ENCODE measurements around the gene C2CD4A. TPM values are rescaled to one million over a fixed set of nuclear protein-coding genes. Genes with fewer than 3 reads are reported as not detected.

Gene C2CD4A, protein sequence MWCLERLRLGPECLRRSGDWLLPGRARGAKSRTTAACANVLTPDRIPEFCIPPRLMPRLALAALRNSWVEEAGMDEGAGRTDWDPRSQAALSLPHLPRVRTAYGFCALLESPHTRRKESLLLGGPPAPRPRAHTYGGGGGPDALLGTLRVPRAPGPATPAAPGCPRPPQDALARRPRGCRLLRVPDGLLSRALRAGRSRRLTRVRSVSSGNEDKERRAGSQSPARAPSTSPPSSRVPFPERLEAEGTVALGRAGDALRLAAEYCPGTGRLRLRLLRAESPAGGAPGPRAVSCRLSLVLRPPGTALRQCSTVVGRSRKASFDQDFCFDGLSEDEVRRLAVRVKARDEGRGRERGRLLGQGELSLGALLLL
- 0.08 TPM in 2 replicates for polyA plus RNA-seq (2013)

DNA sequence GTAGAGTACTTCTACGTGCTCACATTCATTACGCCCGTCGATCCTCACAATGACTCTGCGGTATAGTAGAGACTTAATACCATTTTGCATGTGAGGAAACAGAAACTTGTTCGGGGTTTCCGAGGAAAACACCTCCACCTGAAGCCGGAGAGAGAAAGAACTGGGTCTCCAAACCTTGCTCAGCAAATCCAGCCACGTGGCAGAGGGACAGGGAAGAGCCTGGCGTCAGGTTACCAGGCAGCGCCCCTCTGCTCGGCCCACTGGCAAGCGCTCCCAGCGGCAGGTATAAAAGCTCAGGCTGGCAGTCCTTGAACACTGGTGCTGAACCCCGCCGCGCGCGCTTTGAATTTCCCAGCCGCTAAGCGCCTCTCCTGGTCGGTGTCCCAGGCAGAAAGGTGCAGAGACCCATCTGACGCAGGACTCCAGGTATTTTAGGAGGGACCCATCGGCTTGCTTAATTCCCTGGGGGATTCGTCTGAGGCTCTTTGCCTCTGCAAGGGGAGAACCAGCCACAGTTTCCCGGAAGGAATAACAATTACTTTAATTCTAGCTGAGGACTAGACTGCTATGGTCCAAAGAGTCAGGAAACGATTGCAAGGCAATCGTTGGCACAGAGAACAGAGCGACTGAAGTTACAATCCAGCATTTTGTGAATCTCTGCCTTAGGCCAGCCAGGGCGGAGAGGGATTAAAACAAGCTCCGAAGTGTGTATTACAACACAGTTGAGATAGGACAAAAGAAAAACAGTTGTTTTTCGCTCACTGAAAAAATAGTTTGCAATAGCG lies at the start of gene C2CD4A:
Gene C2CD4A (plus strand): TSS at position 315 of the 785 bp plus-strand sequence. CDS start 637 bp downstream, outside the sequence.
- Histone ChIP-seq H3K18ac (ENCODE audit: low read length) (no peak within 1 kb of the TSS), H2AFZ (ENCODE audit: insufficient read depth, low read length, poor library complexity) (no peak within 1 kb of the TSS), H3K9me3 (ENCODE audit: insufficient read depth, low read depth, low read length) (peaks cover 7% of the 10 kb centered on the region), H2BK5ac (ENCODE audit: low read depth, low read length, poor library complexity) (no peak within 1 kb of the TSS), H3K79me1 (ENCODE audit: low read length) (no peaks in the 10 kb centered on the region), H3K4me3 (ENCODE audit: low read depth, low read length) (peak within 1 kb of the TSS; percentile 5), H3K14ac (ENCODE audit: low read length) (no peak within 1 kb of the TSS), H3K79me2 (ENCODE audit: control insufficient read depth, insufficient read depth, low read length, poor library complexity) (no peaks in the 10 kb centered on the region), H3K9ac (ENCODE audit: low read length) (peak within 1 kb of the TSS; percentile 32), H3K4me2 (ENCODE audit: low read length) (peak within 1 kb of the TSS; percentile 58), H2BK12ac (ENCODE audit: low read length) (no peak within 1 kb of the TSS), H3K23ac (ENCODE audit: low read length) (no peak within 1 kb of the TSS), H3K4ac (ENCODE audit: low read depth, low read length) (no peak within 1 kb of the TSS), H3K27me3 (ENCODE audit: insufficient read depth, low read length) (peaks cover 13% of the 10 kb centered on the region), H2AK5ac (ENCODE audit: low read length) (no peak within 1 kb of the TSS), H4K8ac (ENCODE audit: low read depth, low read length) (no peak within 1 kb of the TSS), H2BK120ac (ENCODE audit: insufficient read depth, low read length, poor library complexity) (no peak within 1 kb of the TSS), H4K12ac (ENCODE audit: low read depth, low read length) (no peak within 1 kb of the TSS), H3K27ac (ENCODE audit: low read depth, low read length) (no peak within 1 kb of the TSS), H3K4me1 (ENCODE audit: control insufficient read depth in 1 of 2, insufficient read depth in 2 of 2, low read length in 2 of 2) (peaks cover 6 to 11% of the 10 kb centered on the region in 2 experiments), H3K36me3 (ENCODE audit: control insufficient read depth in 1 of 2, insufficient read depth in 2 of 2, low read length in 2 of 2) (no peaks in the 10 kb centered on the region), H4K91ac (ENCODE audit: low read depth, low read length) (no peak within 1 kb of the TSS)
- DNase-seq: peak; percentile 61
- WGBS (ENCODE audit: extremely low coverage, insufficient coverage, insufficient read length): no CpG with 5 or more reads among the region's 33 CpGs

DNA sequence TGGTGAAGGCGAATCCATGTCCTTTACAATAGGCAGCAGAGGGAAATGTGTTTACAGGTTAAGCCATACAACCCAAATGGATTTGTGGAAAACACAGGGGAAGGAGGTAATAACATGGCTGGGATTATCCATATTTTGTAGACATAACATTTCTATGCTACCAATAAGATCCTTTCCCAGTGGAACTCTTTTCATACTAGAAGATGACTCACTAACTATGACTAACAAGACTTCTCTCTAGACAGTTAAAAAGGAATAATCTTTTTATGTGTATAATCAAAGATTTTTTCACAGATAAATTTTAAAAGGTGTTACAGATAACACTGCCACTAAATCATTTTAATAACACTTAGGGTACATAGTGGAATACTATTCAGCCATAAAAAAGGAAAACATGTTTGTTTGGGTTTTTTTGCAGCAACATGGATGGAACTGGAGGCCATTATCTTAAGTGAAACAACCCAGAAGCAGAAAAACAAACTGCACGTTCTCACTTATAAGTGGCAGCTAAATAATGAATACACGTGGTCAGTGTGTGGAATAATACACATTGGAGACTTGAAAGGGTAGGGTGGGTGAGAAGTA lies 46.1 kb upstream of the C2CD4A start:
- no peak overlapping the region for H2AK5ac ChIP-seq (ENCODE audit: low read length)
- H3K4ac ChIP-seq (ENCODE audit: low read depth, low read length): no peak overlapping the region
- DNase-seq: no peak
- H4K8ac ChIP-seq (ENCODE audit: low read depth, low read length): no peak overlapping the region
- H4K12ac ChIP-seq (ENCODE audit: low read depth, low read length): no peak overlapping the region
- H4K91ac ChIP-seq (ENCODE audit: low read depth, low read length): no peak overlapping the region
- H2BK120ac ChIP-seq (ENCODE audit: insufficient read depth, low read length, poor library complexity): no peak overlapping the region
- no peak overlapping the region for H3K23ac ChIP-seq (ENCODE audit: low read length)
- no peaks in the 10 kb centered on the region for H3K79me1 ChIP-seq (ENCODE audit: low read length)
- H3K4me3 ChIP-seq (ENCODE audit: low read depth, low read length): no peak overlapping the region
- no peak overlapping the region for H3K18ac ChIP-seq (ENCODE audit: low read length)
- H3K27me3 ChIP-seq (ENCODE audit: insufficient read depth, low read length): no peaks in the 10 kb centered on the region
- no peaks in the 10 kb centered on the region for H3K4me1 ChIP-seq (ENCODE audit: control insufficient read depth in 1 of 2, insufficient read depth in 2 of 2, low read length in 2 of 2)
- H3K27ac ChIP-seq (ENCODE audit: low read depth, low read length): no peak overlapping the region
- WGBS (ENCODE audit: extremely low coverage, insufficient coverage, insufficient read length): no CpG with 5 or more reads among the region's 3 CpGs
- no peaks in the 10 kb centered on the region for H3K36me3 ChIP-seq (ENCODE audit: control insufficient read depth in 1 of 2, insufficient read depth in 2 of 2, low read length in 2 of 2)
- no peak overlapping the region for H2BK12ac ChIP-seq (ENCODE audit: low read length)
- H3K4me2 ChIP-seq (ENCODE audit: low read length): no peak overlapping the region
- no peaks in the 10 kb centered on the region for H3K79me2 ChIP-seq (ENCODE audit: control insufficient read depth, insufficient read depth, low read length, poor library complexity)
- no peak overlapping the region for H3K14ac ChIP-seq (ENCODE audit: low read length)
- H3K9ac ChIP-seq (ENCODE audit: low read length): no peak overlapping the region
- no peaks in the 10 kb centered on the region for H3K9me3 ChIP-seq (ENCODE audit: insufficient read depth, low read depth, low read length)
- H2AFZ ChIP-seq (ENCODE audit: insufficient read depth, low read length, poor library complexity): no peak overlapping the region
- H2BK5ac ChIP-seq (ENCODE audit: low read depth, low read length, poor library complexity): no peak overlapping the region

DNA sequence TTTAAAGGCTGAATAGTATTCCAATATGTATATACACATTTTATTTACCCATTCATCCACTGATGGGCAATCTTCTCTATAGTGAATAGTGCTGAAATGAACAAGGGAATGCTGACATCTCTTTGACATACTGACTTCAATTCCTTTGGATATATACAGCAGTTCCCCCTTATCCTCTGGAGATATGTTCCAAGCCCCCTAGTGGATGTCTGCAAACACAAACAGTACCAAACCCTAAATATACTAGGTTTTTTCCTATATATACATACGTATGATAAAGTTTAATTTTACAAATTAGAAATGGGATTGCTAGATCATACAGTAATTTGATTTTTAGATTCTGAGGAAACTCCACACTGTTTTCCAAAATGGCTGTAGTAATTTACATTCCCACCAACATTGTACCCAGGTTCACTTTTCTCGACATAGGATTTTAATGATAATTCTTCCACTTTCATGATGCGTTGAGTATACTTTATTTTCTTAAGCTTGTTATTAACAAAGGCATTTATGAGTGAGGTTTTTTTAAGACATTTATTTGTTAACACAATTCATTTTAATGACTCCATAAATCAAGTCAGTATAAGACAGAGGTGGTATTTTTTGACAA lies 44.7 kb upstream of the C2CD4A start:
- DNase-seq: no peak
- Histone ChIP-seq H2AFZ (ENCODE audit: insufficient read depth, low read length, poor library complexity) (no peak overlapping the region), H3K4me2 (ENCODE audit: low read length) (no peak overlapping the region), H2BK5ac (ENCODE audit: low read depth, low read length, poor library complexity) (no peak overlapping the region), H3K36me3 (ENCODE audit: control insufficient read depth in 1 of 2, insufficient read depth in 2 of 2, low read length in 2 of 2) (no peaks in the 10 kb centered on the region), H3K4me3 (ENCODE audit: low read depth, low read length) (no peak overlapping the region), H4K91ac (ENCODE audit: low read depth, low read length) (no peak overlapping the region), H2BK12ac (ENCODE audit: low read length) (no peak overlapping the region), H3K4ac (ENCODE audit: low read depth, low read length) (no peak overlapping the region), H3K23ac (ENCODE audit: low read length) (no peak overlapping the region), H3K27ac (ENCODE audit: low read depth, low read length) (no peak overlapping the region), H3K9me3 (ENCODE audit: insufficient read depth, low read depth, low read length) (no peaks in the 10 kb centered on the region), H3K27me3 (ENCODE audit: insufficient read depth, low read length) (no peaks in the 10 kb centered on the region), H2BK120ac (ENCODE audit: insufficient read depth, low read length, poor library complexity) (no peak overlapping the region), H3K79me1 (ENCODE audit: low read length) (no peaks in the 10 kb centered on the region), H4K12ac (ENCODE audit: low read depth, low read length) (no peak overlapping the region), H3K4me1 (ENCODE audit: control insufficient read depth in 1 of 2, insufficient read depth in 2 of 2, low read length in 2 of 2) (no peaks in the 10 kb centered on the region), H4K8ac (ENCODE audit: low read depth, low read length) (no peak overlapping the region), H3K79me2 (ENCODE audit: control insufficient read depth, insufficient read depth, low read length, poor library complexity) (no peaks in the 10 kb centered on the region), H3K14ac (ENCODE audit: low read length) (no peak overlapping the region), H2AK5ac (ENCODE audit: low read length) (no peak overlapping the region), H3K9ac (ENCODE audit: low read length) (no peak overlapping the region), H3K18ac (ENCODE audit: low read length) (no peak overlapping the region)
- no CpG with 5 or more reads among the region's 3 CpGs for WGBS (ENCODE audit: extremely low coverage, insufficient coverage, insufficient read length)

DNA sequence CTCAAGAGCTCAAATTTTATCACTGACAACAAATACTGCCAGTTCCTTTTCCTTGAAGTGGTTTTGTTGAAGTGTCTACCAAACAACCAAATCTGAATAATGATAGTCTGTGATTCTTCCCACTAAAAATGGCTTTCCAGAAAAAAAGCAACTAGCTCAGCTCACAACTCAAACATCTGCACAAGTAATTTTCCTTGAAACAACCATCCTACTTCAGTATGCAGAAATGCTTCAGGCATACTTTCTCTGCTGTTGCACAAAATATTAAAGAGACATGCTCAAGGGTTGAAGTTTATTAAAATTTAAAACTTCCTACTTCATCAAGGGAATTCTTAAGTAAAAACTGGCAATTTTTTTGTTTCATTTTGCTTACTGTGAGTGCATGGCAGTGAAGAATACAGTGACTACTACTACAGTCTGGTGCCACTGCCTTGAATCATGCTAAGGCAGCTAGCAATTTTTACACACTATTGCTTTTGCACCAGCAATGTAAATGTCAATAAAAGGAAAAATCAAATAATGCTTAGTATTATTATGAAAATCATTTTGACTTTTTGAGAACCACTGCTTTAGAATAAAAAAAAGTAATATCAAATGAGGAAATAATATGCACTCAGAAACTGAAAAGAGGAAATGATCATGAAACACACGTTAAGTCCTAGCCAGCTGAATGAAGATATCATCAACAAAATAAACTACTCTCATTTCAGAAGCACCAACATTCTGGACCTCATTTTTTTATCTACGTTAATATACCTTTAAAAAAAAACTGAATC lies 40.1 kb upstream of the C2CD4A start:
- H4K12ac ChIP-seq (ENCODE audit: low read depth, low read length): no peak overlapping the region
- no peak overlapping the region for H2BK120ac ChIP-seq (ENCODE audit: insufficient read depth, low read length, poor library complexity)
- no peaks in the 10 kb centered on the region for H3K79me2 ChIP-seq (ENCODE audit: control insufficient read depth, insufficient read depth, low read length, poor library complexity)
- no peaks in the 10 kb centered on the region for H3K36me3 ChIP-seq (ENCODE audit: control insufficient read depth in 1 of 2, insufficient read depth in 2 of 2, low read length in 2 of 2)
- H2BK12ac ChIP-seq (ENCODE audit: low read length): no peak overlapping the region
- no peaks in the 10 kb centered on the region for H3K4me1 ChIP-seq (ENCODE audit: control insufficient read depth in 1 of 2, insufficient read depth in 2 of 2, low read length in 2 of 2)
- no peak overlapping the region for H3K14ac ChIP-seq (ENCODE audit: low read length)
- no peak for DNase-seq
- H3K9ac ChIP-seq (ENCODE audit: low read length): no peak overlapping the region
- H2AFZ ChIP-seq (ENCODE audit: insufficient read depth, low read length, poor library complexity): no peak overlapping the region
- H2AK5ac ChIP-seq (ENCODE audit: low read length): no peak overlapping the region
- H3K4ac ChIP-seq (ENCODE audit: low read depth, low read length): no peak overlapping the region
- no peak overlapping the region for H3K4me2 ChIP-seq (ENCODE audit: low read length)
- no peaks in the 10 kb centered on the region for H3K9me3 ChIP-seq (ENCODE audit: insufficient read depth, low read depth, low read length)
- no peak overlapping the region for H3K27ac ChIP-seq (ENCODE audit: low read depth, low read length)
- no peak overlapping the region for H3K23ac ChIP-seq (ENCODE audit: low read length)
- no peak overlapping the region for H4K91ac ChIP-seq (ENCODE audit: low read depth, low read length)
- H4K8ac ChIP-seq (ENCODE audit: low read depth, low read length): no peak overlapping the region
- no peaks in the 10 kb centered on the region for H3K27me3 ChIP-seq (ENCODE audit: insufficient read depth, low read length)
- WGBS (ENCODE audit: extremely low coverage, insufficient coverage, insufficient read length): 100% methylated on average over 1 of the region's 2 CpGs
- H3K4me3 ChIP-seq (ENCODE audit: low read depth, low read length): no peak overlapping the region
- no peaks in the 10 kb centered on the region for H3K79me1 ChIP-seq (ENCODE audit: low read length)
- no peak overlapping the region for H2BK5ac ChIP-seq (ENCODE audit: low read depth, low read length, poor library complexity)
- H3K18ac ChIP-seq (ENCODE audit: low read length): no peak overlapping the region

Measured in trophoblast cell (in vitro differentiated cells and primary cell).